Endothelial cell of umbilical vein (primary cell): ENCODE measurements around the gene PAQR8. TPM values are rescaled to one million over a fixed set of nuclear protein-coding genes. Genes with fewer than 3 reads are reported as not detected.

ENCODE experiments used
- BruUV-seq: library from RNA; stranded (reverse); fragments of 400-500 nt; replicated peaks from 2 replicates; lab custom pipeline; 2021; lab: Mats Ljungman, UMichigan
- CTCF ChIA-PET: fragments of 300-600, 350-600 bp; sonication (Branson Sonifier 250); formaldehyde crosslinking; loops from one replicate; lab custom pipeline; 2021; ENCODE audit warnings: antibody characterized with exemption, inconsistent platforms; lab: Charles Lee
- POLR2A ChIA-PET: fragments of 300-600, 350-600 bp; sonication (Branson Sonifier 250); formaldehyde crosslinking; loops from one replicate; lab custom pipeline; 2021; ENCODE audit warnings: antibody characterized with exemption, inconsistent platforms; lab: Charles Lee
- DNase-seq: peaks from one replicate; pipeline ENCODE4 v3.0.0-alpha.2; 2011; ENCODE audit warnings: low read depth, low spot score
- FAIRE-seq: peaks from 2 replicates; lab custom pipeline; 2011; peaks lifted over from hg19 to GRCh38; lab: Jason Lieb, UNC
- H2AFZ ChIP-seq: 2 replicates; pipeline ENCODE4 v1.6.0; 2012; ENCODE audit warnings: low read depth, low read length, control low read depth, inconsistent platforms
- H3K27ac ChIP-seq: 2 replicates; pipeline ENCODE4 v1.5.1; 2011; ENCODE audit warnings: low read depth, mild to moderate bottlenecking, control low read depth, low read length, moderate library complexity; ENCODE audit not compliant: insufficient read depth
- H3K27me3 ChIP-seq, 2 experiments: 2 replicates each; pipeline versions ENCODE4 v1.6.0 to v1.6.1; 2011; ENCODE audit warnings: low read length in 2 of 2, mixed read lengths in 1 of 2; ENCODE audit not compliant: control insufficient read depth in 2 of 2, insufficient read depth in 2 of 2
- H3K36me3 ChIP-seq, 2 experiments: 2 replicates in 1 of 2; 3 replicates in 1 of 2; pipeline ENCODE4 v1.5.1; 2011; ENCODE audit warnings: low read length in 2 of 2, mild to moderate bottlenecking in 1 of 2, moderate library complexity in 1 of 2; ENCODE audit not compliant: control insufficient read depth in 2 of 2, insufficient read depth in 2 of 2; ENCODE audit errors: extremely low read depth in 1 of 2
- H3K4me1 ChIP-seq: 3 replicates; pipeline ENCODE4 v1.5.1; 2011; ENCODE audit warnings: mild to moderate bottlenecking, low read length; ENCODE audit not compliant: control insufficient read depth, insufficient read depth; ENCODE audit errors: extremely low read depth
- H3K4me2 ChIP-seq: 2 replicates; pipeline ENCODE4 v1.6.1; 2011; ENCODE audit warnings: low read length, control low read depth, mixed read lengths; ENCODE audit not compliant: insufficient read depth
- H3K4me3 ChIP-seq, 3 experiments: fragments of 200-600 bp in 1 of 3; sonication (generic), shearing (Covaris generic) in 1 of 3; replicated peaks in 1 of 3; 2 replicates each; pipeline ENCODE4 v1.5.1; 2011 to 2016; ENCODE audit warnings: control low read depth in 3 of 3, low read length in 3 of 3, mild to moderate bottlenecking in 2 of 3, inconsistent platforms in 1 of 3, low read depth in 1 of 3, moderate library complexity in 1 of 3; ENCODE audit not compliant: insufficient read depth in 1 of 3
- H3K79me2 ChIP-seq: 2 replicates; pipeline ENCODE4 v1.6.0; 2012; ENCODE audit warnings: low read length, inconsistent platforms; ENCODE audit not compliant: control insufficient read depth, insufficient read depth
- H3K9ac ChIP-seq: replicated peaks from 2 replicates; pipeline ENCODE3; 2011; ENCODE audit warnings: low read length, control low read depth; ENCODE audit not compliant: insufficient read depth; ENCODE audit errors: extremely low read depth
- H3K9me1 ChIP-seq: replicated peaks from 3 replicates; pipeline ENCODE4 v1.6.0; 2011; ENCODE audit warnings: mild to moderate bottlenecking, low read length; ENCODE audit not compliant: control insufficient read depth, insufficient read depth; ENCODE audit errors: extremely low read depth
- H3K9me3 ChIP-seq: replicated peaks from 2 replicates; pipeline ENCODE4 v1.5.1; 2012; ENCODE audit warnings: low read length, inconsistent platforms; ENCODE audit not compliant: control insufficient read depth, insufficient read depth
- H4K20me1 ChIP-seq: replicated peaks from 2 replicates; pipeline ENCODE3; 2011; ENCODE audit warnings: mild to moderate bottlenecking, low read length; ENCODE audit not compliant: control insufficient read depth, insufficient read depth; ENCODE audit errors: extremely low read depth
- CTCF ChIP-seq, 2 donors: IDR thresholded peaks; 1 replicate in 1 of 2; 2 replicates in 1 of 2; pipeline ENCODE4 v1.5.1; 2011; ENCODE audit warnings: low read length in 2 of 2, mild to moderate bottlenecking in 2 of 2, moderate library complexity in 2 of 2, control low read depth in 1 of 2, inconsistent platforms in 1 of 2, low read depth in 1 of 2; ENCODE audit not compliant: insufficient read depth in 1 of 2; ENCODE audit errors: extremely low read depth in 1 of 2
- EZH2 ChIP-seq: IDR thresholded peaks from 2 replicates; pipeline ENCODE4 v1.6.1; 2012; ENCODE audit warnings: borderline replicate concordance, low read depth, mild to moderate bottlenecking, moderate library complexity, low read length, inconsistent platforms; ENCODE audit not compliant: severe bottlenecking
- FOS ChIP-seq: IDR thresholded peaks from 2 replicates; pipeline ENCODE4 v1.6.1; 2011; ENCODE audit warnings: mild to moderate bottlenecking, low read length, moderate library complexity, borderline replicate concordance; ENCODE audit not compliant: insufficient read depth
- GATA2 ChIP-seq: IDR thresholded peaks from 2 replicates; pipeline ENCODE4 v1.7.0; 2011; ENCODE audit warnings: low read depth, mild to moderate bottlenecking, moderate library complexity, mixed read lengths, low read length; ENCODE audit not compliant: insufficient read length, insufficient read depth
- JUN ChIP-seq: IDR thresholded peaks from 2 replicates; pipeline ENCODE4 v1.6.1; 2011; ENCODE audit warnings: borderline replicate concordance, low read depth; ENCODE audit not compliant: insufficient read length, insufficient read depth
- MAX ChIP-seq: IDR thresholded peaks from 2 replicates; pipeline ENCODE4 v1.6.1; 2011; ENCODE audit not compliant: insufficient read depth, insufficient read length
- MYC ChIP-seq: IDR thresholded peaks from one replicate; pipeline ENCODE4 v1.6.1; 2011; ENCODE audit warnings: mild to moderate bottlenecking, low read depth, low read length
- POLR2A ChIP-seq: IDR thresholded peaks from 2 replicates; pipeline ENCODE4 v1.6.1; 2012; ENCODE audit warnings: low read depth, mild to moderate bottlenecking, control low read depth, low read length
- POLR2AphosphoS5 ChIP-seq: IDR thresholded peaks from 2 replicates; pipeline ENCODE4 v1.6.1; 2012; ENCODE audit warnings: low read depth, mild to moderate bottlenecking, control low read depth, low read length, moderate library complexity; ENCODE audit not compliant: insufficient read depth
- dilution Hi-C: fragments of 300-500 bp; cut with MboI; formaldehyde crosslinking; loops from one replicate; pipeline ENCODE4 v1.15.0; 2019; ENCODE audit warnings: low sequenced_read_pairs; ENCODE audit not compliant: extremely low pct_ligation_motif_present
- intact Hi-C: fragments of 100-400 bp; cut with micrococcal nuclease; formaldehyde crosslinking; loops from one replicate; pipeline ENCODE4 v1.10.0; 2022
- polyA plus RNA-seq, 4 experiments: library from polyadenylated mRNA; depleted of rRNA in 3 of 4; stranded (reverse) in 3 of 4; unstranded in 1 of 4; fragments of >200 nt; gene quantifications; 2 replicates each; pipeline versions ENCODE4 v1.2.1 to v1.2.3, GENCODE V29; 2011 to 2012; ENCODE audit warnings: missing spikeins in 1 of 4
- total RNA-seq: library from RNA; stranded (reverse); gene quantifications from 2 replicates; pipeline ENCODE4 v1.2.3, GENCODE V29; 2021

The PAQR8 gene
- total and polyA plus RNA-seq, 2 donors (not counting 3 experiments of a cell fraction or from before 2014, with no cell fraction given): 4.3 to 6.0 TPM

- Histone ChIP-seq H3K4me1 (peaks cover 10% of the 10 kb centered on the region), H3K36me3 (no peaks in the 10 kb centered on the region), H3K9me1 (no peaks in the 10 kb centered on the region), H3K4me2 (no peak overlapping the region), H3K79me2 (no peaks in the 10 kb centered on the region), H3K27me3 (no peaks in the 10 kb centered on the region), H3K4me3 (no peak overlapping the region), H4K20me1 (no peaks in the 10 kb centered on the region), H3K27ac (no peak overlapping the region), H3K9ac (no peak overlapping the region), H2AFZ (no peak overlapping the region), H3K9me3 (no peaks in the 10 kb centered on the region)
- CTCF ChIA-PET: interaction anchor here (1.6 kb wide), 2 partner anchors 187 to 252 kb away, joined by 4 to 7 read pairs; no protein-coding TSS in a partner anchor
- TF ChIP-seq CTCF (IDR thresholded peaks at IDR 0.05; ENCODE audit: extremely low read depth in 1 of 2, insufficient read depth in 1 of 2, low read depth in 1 of 2, low read length in 2 of 2): no peak
- TF ChIP-seq POLR2A: no peak
- no peak for TF ChIP-seq FOS
- no peak for TF ChIP-seq POLR2AphosphoS5
- no peak for TF ChIP-seq EZH2
- TF ChIP-seq MAX: no peak
- no peak for TF ChIP-seq GATA2
- no peak for TF ChIP-seq JUN
- TF ChIP-seq MYC: no peak
- intact Hi-C loops: loop anchor here (10.0 kb wide), 1 partner anchor 474 kb away; no protein-coding TSS in a partner anchor
- no peak for DNase-seq
- dilution Hi-C loops: loop anchor here (25.0 kb wide), 1 partner anchor 126 kb away; no protein-coding TSS in a partner anchor
- FAIRE-seq: no peak
- BruUV-seq: no TSS peak
- POLR2A ChIA-PET: no interaction called here
These were observed 49.0 kb downstream of the PAQR8 start for GRCh38 chr6:52410979-52411378.
